Stimulated activated naive CD8-positive, alpha-beta T cell treated with anti-CD3 and anti-CD28 coated beads, Interleukin-15, Interleukin-2, amounts not matched to agents 100 ng/mL and 50 ng/mL, for 24 hours (primary cell): ENCODE results near the gene PTPRM.

Experiments used
- H3K27ac Mint-ChIP-seq: one replicate; pipeline ENCODE4 v1.8.0; 2021; ENCODE audit warnings: mild to moderate bottlenecking, mixed read lengths
- H3K27me3 Mint-ChIP-seq: one replicate; pipeline ENCODE4 v1.8.0; 2021; ENCODE audit warnings: mixed read lengths
- H3K36me3 Mint-ChIP-seq: one replicate; pipeline ENCODE4 v1.8.0; 2021; ENCODE audit warnings: low read depth, mixed read lengths
- H3K4me1 Mint-ChIP-seq: one replicate; pipeline ENCODE4 v1.8.0; 2021; ENCODE audit warnings: low read depth, mixed read lengths
- H3K4me3 Mint-ChIP-seq: one replicate; pipeline ENCODE4 v1.8.0; 2021; ENCODE audit warnings: mild to moderate bottlenecking, mixed read lengths
- H3K9me3 Mint-ChIP-seq: one replicate; pipeline ENCODE4 v1.8.0; 2021; ENCODE audit warnings: mixed read lengths

The PTPRM gene

GRCh38 chr18:7678389-7678788, 111.3 kb downstream of the PTPRM start:
- H3K4me1 Mint-ChIP-seq = no peaks in the 10 kb centered on the region
- H3K4me3 Mint-ChIP-seq = no peak overlapping the region
- H3K9me3 Mint-ChIP-seq = no peaks in the 10 kb centered on the region
- H3K36me3 Mint-ChIP-seq = no peaks in the 10 kb centered on the region
- H3K27me3 Mint-ChIP-seq = no peaks in the 10 kb centered on the region
- H3K27ac Mint-ChIP-seq = no peak overlapping the region

- no peaks in the 10 kb centered on the region for H3K36me3 Mint-ChIP-seq
- no peaks in the 10 kb centered on the region for H3K27me3 Mint-ChIP-seq
Measured at GRCh38 chr18:7678801-7679200, 111.7 kb downstream of the PTPRM start.

GRCh38 chr18:7681298-7681697, 114.2 kb downstream of the PTPRM start:
- Mint-ChIP-seq H3K27ac (no peak overlapping the region), H3K4me1 (no peaks in the 10 kb centered on the region), H3K9me3 (no peaks in the 10 kb centered on the region), H3K36me3 (no peaks in the 10 kb centered on the region), H3K27me3 (no peaks in the 10 kb centered on the region), H3K4me3 (no peak overlapping the region)

More at GRCh38 chr18:7678801-7679200, 111.7 kb downstream of the PTPRM start:
- no peaks in the 10 kb centered on the region for H3K9me3 Mint-ChIP-seq
- no peaks in the 10 kb centered on the region for H3K4me1 Mint-ChIP-seq
- H3K27ac Mint-ChIP-seq = no peak overlapping the region
- H3K4me3 Mint-ChIP-seq = no peak overlapping the region

GRCh38 chr18:7682321-7682720, 115.2 kb downstream of the PTPRM start:
- Mint-ChIP-seq H3K4me1 (no peaks in the 10 kb centered on the region), H3K27ac (no peak overlapping the region), H3K9me3 (no peaks in the 10 kb centered on the region), H3K36me3 (no peaks in the 10 kb centered on the region), H3K4me3 (no peak overlapping the region), H3K27me3 (no peaks in the 10 kb centered on the region)

GRCh38 chr18:7683753-7684152, 116.6 kb downstream of the PTPRM start:
- no peaks in the 10 kb centered on the region for H3K9me3 Mint-ChIP-seq
- no peak overlapping the region for H3K27ac Mint-ChIP-seq
- H3K4me3 Mint-ChIP-seq = no peak overlapping the region
- no peaks in the 10 kb centered on the region for H3K36me3 Mint-ChIP-seq
- H3K4me1 Mint-ChIP-seq = no peaks in the 10 kb centered on the region
- no peaks in the 10 kb centered on the region for H3K27me3 Mint-ChIP-seq

- Mint-ChIP-seq H3K27ac (no peak overlapping the region), H3K9me3 (no peaks in the 10 kb centered on the region), H3K36me3 (no peaks in the 10 kb centered on the region), H3K27me3 (no peaks in the 10 kb centered on the region), H3K4me1 (no peaks in the 10 kb centered on the region), H3K4me3 (no peak overlapping the region)
Measured at GRCh38 chr18:7684357-7684756, 117.2 kb downstream of the PTPRM start.

- Mint-ChIP-seq H3K9me3 (no peaks in the 10 kb centered on the region), H3K36me3 (no peaks in the 10 kb centered on the region), H3K4me1 (no peaks in the 10 kb centered on the region), H3K4me3 (no peak overlapping the region), H3K27ac (no peak overlapping the region), H3K27me3 (no peaks in the 10 kb centered on the region)
Measured at GRCh38 chr18:7684966-7685365, 117.8 kb downstream of the PTPRM start.

- no peaks in the 10 kb centered on the region for H3K36me3 Mint-ChIP-seq
- no peaks in the 10 kb centered on the region for H3K4me1 Mint-ChIP-seq
- H3K4me3 Mint-ChIP-seq = no peak overlapping the region
- H3K27ac Mint-ChIP-seq = no peak overlapping the region
- H3K9me3 Mint-ChIP-seq = no peaks in the 10 kb centered on the region
- H3K27me3 Mint-ChIP-seq = no peaks in the 10 kb centered on the region
Measured at GRCh38 chr18:7686278-7686677, 119.2 kb downstream of the PTPRM start.

GRCh38 chr18:7688580-7688979, 121.5 kb downstream of the PTPRM start:
- H3K4me1 Mint-ChIP-seq = no peaks in the 10 kb centered on the region

GRCh38 chr18:7691206-7691605, 124.1 kb downstream of the PTPRM start:
- Mint-ChIP-seq H3K27me3 (no peaks in the 10 kb centered on the region), H3K36me3 (no peaks in the 10 kb centered on the region), H3K9me3 (no peaks in the 10 kb centered on the region), H3K4me3 (no peak overlapping the region), H3K4me1 (no peaks in the 10 kb centered on the region), H3K27ac (no peak overlapping the region)

More at GRCh38 chr18:7688580-7688979, 121.5 kb downstream of the PTPRM start:
- H3K4me3 Mint-ChIP-seq = no peak overlapping the region
- H3K36me3 Mint-ChIP-seq = no peaks in the 10 kb centered on the region
- H3K9me3 Mint-ChIP-seq = no peaks in the 10 kb centered on the region
- no peaks in the 10 kb centered on the region for H3K27me3 Mint-ChIP-seq
- H3K27ac Mint-ChIP-seq = no peak overlapping the region

- Mint-ChIP-seq H3K36me3 (no peaks in the 10 kb centered on the region), H3K4me1 (no peaks in the 10 kb centered on the region), H3K27me3 (no peaks in the 10 kb centered on the region), H3K27ac (no peak overlapping the region), H3K9me3 (no peaks in the 10 kb centered on the region), H3K4me3 (no peak overlapping the region)
Measured at GRCh38 chr18:7696780-7697179, 129.7 kb downstream of the PTPRM start.

- Mint-ChIP-seq H3K36me3 (no peaks in the 10 kb centered on the region), H3K9me3 (peaks cover 3% of the 10 kb centered on the region), H3K27me3 (no peaks in the 10 kb centered on the region), H3K4me3 (no peak overlapping the region), H3K27ac (no peak overlapping the region), H3K4me1 (no peaks in the 10 kb centered on the region)
Measured at GRCh38 chr18:7697306-7697705, 130.2 kb downstream of the PTPRM start.

- Mint-ChIP-seq H3K4me3 (no peak overlapping the region), H3K27me3 (no peaks in the 10 kb centered on the region), H3K9me3 (peaks cover 4% of the 10 kb centered on the region), H3K4me1 (no peaks in the 10 kb centered on the region), H3K36me3 (no peaks in the 10 kb centered on the region), H3K27ac (no peak overlapping the region)
Measured at GRCh38 chr18:7711495-7711894, 144.4 kb downstream of the PTPRM start.

- Mint-ChIP-seq H3K9me3 (peaks cover 5% of the 10 kb centered on the region), H3K4me3 (no peak overlapping the region), H3K27ac (no peak overlapping the region), H3K36me3 (no peaks in the 10 kb centered on the region), H3K27me3 (no peaks in the 10 kb centered on the region), H3K4me1 (no peaks in the 10 kb centered on the region)
Measured at GRCh38 chr18:7720395-7720794, 153.3 kb downstream of the PTPRM start.

GRCh38 chr18:7721532-7721931, 154.4 kb downstream of the PTPRM start:
- Mint-ChIP-seq H3K4me3 (no peak overlapping the region), H3K27me3 (no peaks in the 10 kb centered on the region), H3K27ac (no peak overlapping the region), H3K36me3 (no peaks in the 10 kb centered on the region), H3K9me3 (peaks cover 5% of the 10 kb centered on the region), H3K4me1 (no peaks in the 10 kb centered on the region)

GRCh38 chr18:7722955-7723354, 155.8 kb downstream of the PTPRM start:
- H3K27ac Mint-ChIP-seq = no peak overlapping the region
- peaks cover 5% of the 10 kb centered on the region for H3K9me3 Mint-ChIP-seq
- H3K4me1 Mint-ChIP-seq = no peaks in the 10 kb centered on the region
- H3K4me3 Mint-ChIP-seq = no peak overlapping the region
- no peaks in the 10 kb centered on the region for H3K36me3 Mint-ChIP-seq
- no peaks in the 10 kb centered on the region for H3K27me3 Mint-ChIP-seq
